GM19455 (cell line): ENCODE results near the gene PEX14.

Experiments used
- ATAC-seq: cut with Tn5 transposase; IDR thresholded peaks from one replicate; pipeline ENCODE4 v1.9.1; 2021; ENCODE audit not compliant: unreplicated experiment

The PEX14 gene

GRCh38 chr1:10615332-10615731 is 140.6 kb downstream of the PEX14 start:
- ATAC-seq, result no peak

DNA sequence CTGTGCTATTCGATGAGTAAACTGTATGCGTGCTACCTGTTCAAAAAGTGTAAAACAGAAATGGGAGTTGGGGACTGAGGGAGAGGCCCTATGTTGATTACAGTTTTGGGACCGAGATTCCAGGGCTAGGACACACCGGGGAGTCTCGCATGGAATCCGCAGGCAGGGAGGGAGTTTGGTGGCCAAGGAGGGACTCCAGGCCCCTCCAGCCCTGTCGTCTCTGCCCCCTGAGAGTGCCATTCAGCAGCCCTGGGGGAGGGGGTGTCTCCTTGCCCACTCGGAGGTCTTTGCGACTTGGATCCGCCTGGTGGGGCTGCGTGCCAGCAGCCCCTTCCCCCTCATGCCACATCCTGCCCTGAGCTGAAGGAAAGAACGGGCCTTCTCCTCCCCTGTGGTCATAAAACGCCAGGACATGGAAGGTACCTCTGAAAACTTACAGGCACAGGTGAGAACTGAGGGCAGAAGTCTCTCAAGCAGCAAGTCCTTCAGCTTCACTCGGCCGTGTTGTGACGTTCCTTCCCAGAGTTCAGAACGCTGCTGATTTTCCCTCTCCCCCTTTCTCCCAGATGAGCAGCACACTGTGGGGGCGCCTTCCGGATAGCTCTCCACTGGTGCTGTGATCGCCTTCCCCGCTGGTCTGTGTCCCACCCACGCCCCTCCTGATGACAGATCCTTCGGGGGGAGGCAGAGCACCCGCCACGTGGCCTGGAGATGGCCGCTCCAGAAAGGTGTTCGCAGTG is 141.4 kb downstream of the PEX14 start:
- ATAC-seq, result no peak

- ATAC-seq, result no peak
These were observed 141.9 kb downstream of the PEX14 start for GRCh38 chr1:10616696-10617095.

GRCh38 chr1:10617318-10617717 is 142.6 kb downstream of the PEX14 start:
- no peak for ATAC-seq

- no peak for ATAC-seq
These were observed 143.5 kb downstream of the PEX14 start for GRCh38 chr1:10617931-10618885.

GRCh38 chr1:10620776-10621175 is 146.0 kb downstream of the PEX14 start:
- no peak for ATAC-seq

GRCh38 chr1:10621906-10622305 is 147.2 kb downstream of the PEX14 start:
- no peak for ATAC-seq

DNA sequence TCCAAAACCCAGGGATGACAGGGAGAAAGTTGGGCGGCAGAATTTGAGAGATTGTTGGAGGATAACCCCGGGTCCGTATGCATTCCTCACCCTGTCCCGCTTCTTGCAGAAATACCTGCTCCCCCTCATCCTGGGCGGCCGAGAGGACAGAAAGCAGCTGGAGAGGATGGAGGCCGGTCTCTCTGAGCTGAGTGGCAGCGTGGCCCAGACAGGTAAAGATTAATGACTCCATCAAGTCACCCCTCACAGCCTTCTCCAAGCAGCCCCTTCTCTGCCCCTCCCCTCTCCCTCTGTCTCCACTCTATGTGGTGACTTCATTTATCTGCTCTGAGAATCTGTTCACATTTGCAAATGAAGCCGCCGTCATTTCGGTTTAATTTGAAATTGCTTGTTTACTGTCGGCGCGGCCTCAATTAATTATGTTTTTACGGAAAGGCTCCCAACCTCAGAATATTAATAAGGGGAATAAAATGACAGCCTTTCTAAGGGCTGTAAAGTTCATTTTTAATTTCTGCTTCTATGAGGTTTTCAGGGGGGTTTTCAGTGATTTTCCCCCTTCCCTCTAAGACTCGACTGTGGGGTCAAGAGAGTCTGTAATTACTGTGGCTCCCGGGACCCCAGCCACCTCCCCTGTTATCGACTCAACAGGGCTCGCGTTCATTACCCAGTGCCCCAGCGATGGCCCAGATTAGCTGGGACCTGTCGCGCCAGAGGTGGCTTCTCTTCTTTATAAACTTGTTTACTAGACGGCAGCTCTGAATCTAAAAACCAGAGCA is 148.3 kb downstream of the PEX14 start:
- no peak for ATAC-seq

- no peak for ATAC-seq
These were observed 149.0 kb downstream of the PEX14 start for GRCh38 chr1:10623686-10624145.

- no peak for ATAC-seq
These were observed 149.7 kb downstream of the PEX14 start for GRCh38 chr1:10624256-10625050.

GRCh38 chr1:10625076-10625475 is 150.3 kb downstream of the PEX14 start:
- ATAC-seq, result no peak

DNA sequence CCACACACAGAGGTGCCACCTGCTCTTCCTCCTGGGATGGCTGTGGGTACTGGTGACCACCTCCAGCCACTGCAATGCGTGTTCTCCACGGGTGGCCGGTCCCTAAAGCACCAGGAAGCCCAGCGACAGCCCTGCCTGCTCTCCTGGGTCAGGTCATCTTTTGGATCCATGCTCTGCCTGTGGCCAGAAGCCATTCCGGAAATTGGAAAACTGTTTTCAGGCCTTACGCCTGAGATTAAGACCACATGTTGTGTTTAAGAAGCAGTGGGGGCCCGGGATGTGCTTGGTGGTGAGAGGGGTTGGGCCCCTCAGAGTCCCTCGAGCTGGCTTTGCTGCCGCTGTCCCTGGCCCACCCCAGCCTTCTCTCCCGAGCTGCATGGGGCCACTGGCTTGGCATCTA is 150.8 kb downstream of the PEX14 start:
- no peak for ATAC-seq

GRCh38 chr1:10626131-10626731 is 151.5 kb downstream of the PEX14 start:
- no peak for ATAC-seq

- no peak for ATAC-seq
These were observed 152.2 kb downstream of the PEX14 start for GRCh38 chr1:10626791-10627410.

DNA sequence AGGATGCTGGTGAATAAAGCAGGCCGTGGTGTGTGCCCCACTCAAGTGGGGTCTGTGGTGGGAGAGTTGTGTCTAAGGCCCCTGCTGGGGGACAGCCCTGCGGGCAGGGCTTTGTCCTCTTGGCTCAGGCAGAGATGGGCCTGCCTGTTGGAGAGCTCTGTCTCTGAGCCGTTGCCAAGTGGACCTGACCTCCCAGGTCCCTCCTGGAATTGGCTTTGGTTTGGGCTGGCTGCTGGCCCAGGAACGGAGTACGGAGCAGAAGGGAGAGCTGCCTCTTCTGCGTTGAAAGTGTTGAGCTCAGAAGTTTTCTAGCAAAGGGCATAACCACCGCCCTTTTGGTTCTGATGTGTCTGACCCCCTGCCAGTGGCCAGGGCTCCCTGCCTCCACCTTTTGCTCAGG is 153.9 kb downstream of the PEX14 start:
- ATAC-seq, result no peak

DNA sequence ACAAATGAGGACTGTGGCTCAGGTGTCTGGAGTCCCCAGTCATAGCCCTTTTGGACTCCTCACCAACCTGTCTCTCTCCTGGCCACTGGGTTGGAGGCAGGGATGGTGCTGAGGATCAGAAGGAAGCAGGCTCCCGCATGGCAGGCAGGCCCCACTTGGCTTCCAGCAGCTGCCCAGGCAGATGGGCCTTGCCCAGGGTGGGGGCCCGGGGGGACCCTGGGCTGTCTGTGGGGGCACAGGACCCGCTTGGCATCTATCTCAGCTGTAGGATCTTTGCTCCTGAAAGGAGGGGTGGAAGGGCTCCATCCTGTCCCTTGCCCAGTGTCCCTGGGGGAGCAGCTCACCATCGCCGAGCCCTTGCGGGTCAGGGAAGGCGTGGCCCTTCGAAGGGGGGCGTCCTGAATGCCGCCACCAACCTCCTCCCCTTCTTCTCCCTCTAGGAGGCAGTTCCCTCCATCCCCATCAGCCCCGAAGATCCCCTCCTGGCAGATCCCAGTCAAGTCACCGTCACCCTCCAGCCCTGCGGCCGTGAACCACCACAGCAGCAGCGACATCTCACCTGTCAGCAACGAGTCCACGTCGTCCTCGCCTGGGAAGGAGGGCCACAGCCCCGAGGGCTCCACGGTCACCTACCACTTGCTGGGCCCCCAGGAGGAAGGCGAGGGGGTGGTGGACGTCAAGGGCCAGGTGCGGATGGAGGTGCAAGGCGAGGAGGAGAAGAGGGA is 154.5 kb downstream of the PEX14 start:
- no peak for ATAC-seq

DNA sequence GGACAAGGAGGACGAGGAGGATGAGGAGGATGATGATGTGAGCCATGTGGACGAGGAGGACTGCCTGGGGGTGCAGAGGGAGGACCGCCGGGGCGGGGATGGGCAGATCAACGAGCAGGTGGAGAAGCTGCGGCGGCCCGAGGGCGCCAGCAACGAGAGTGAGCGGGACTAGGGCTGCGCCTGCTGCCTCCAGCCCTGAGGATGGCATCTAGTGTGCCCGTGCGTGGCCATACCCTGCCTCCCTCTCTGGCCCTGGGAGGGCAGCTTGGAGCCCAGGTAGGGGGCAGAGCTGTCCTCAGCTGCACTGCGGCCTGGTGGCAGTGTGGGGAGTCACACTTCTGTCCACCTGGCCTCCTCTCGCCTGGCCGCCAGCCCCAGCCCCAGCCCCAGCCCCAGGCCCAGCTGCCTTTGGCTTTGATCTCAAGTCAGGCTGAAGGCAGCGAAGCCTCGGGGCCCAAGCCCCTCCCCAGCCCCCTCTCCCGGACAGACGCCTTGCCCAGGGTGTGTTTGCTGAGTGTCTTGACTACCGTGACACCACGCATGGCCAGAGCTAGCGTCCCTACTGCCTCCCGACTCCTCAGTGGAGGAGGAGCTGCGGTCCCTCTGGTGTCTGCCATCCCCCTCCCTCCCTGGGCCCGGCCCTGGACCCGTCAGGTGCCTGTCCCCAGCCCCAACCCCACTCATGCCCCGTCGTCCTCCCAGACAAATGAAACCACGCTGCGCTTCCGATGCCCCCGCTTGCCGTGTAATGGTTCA is 155.2 kb downstream of the PEX14 start:
- no peak for ATAC-seq

- no peak for ATAC-seq
These were observed 155.9 kb downstream of the PEX14 start for GRCh38 chr1:10630661-10631120.
